Common myeloid progenitor, CD34-positive (primary cell): ENCODE measurements around the gene CELSR1.

Experiments
- CTCF ChIA-PET: fragments of 350-600 bp; sonication (Branson Sonifier 250); formaldehyde crosslinking; loops from one replicate; lab custom pipeline; 2021; ENCODE audit warnings: antibody characterized with exemption; lab: Charles Lee
- POLR2A ChIA-PET: fragments of 350-600 bp; sonication (Branson Sonifier 250); formaldehyde crosslinking; loops from one replicate; lab custom pipeline; 2021; ENCODE audit warnings: antibody characterized with exemption; lab: Charles Lee
- DNase-seq, 3 donors: peaks; one replicate each; pipeline versions ENCODE4 v3.0.0 to v3.0.0-alpha.2; 2013
- H3K27ac ChIP-seq, 2 experiments: 1 replicate in 1 of 2; 2 replicates in 1 of 2; pipeline ENCODE4 v1.7.0; 2013; ENCODE audit warnings: inconsistent platforms in 2 of 2, low read length in 2 of 2, mild to moderate bottlenecking in 2 of 2, low read depth in 1 of 2, moderate library complexity in 1 of 2; ENCODE audit not compliant: severe bottlenecking in 2 of 2, insufficient read depth in 1 of 2, poor library complexity in 1 of 2
- H3K27me3 ChIP-seq, 5 experiments: replicated peaks in 2 of 5; 1 replicate in 3 of 5; 2 replicates in 2 of 5; pipeline versions ENCODE4 v1.6.1 to v1.7.0; 2013; ENCODE audit warnings: low read length in 4 of 5, mild to moderate bottlenecking in 2 of 5, moderate library complexity in 2 of 5, inconsistent platforms in 1 of 5; ENCODE audit not compliant: insufficient read depth in 5 of 5, control insufficient read depth in 4 of 5
- H3K36me3 ChIP-seq, 4 experiments: 1 replicate in 2 of 4; 2 replicates in 2 of 4; pipeline versions ENCODE4 v1.6.1 to v1.7.0; 2013; ENCODE audit warnings: low read length in 3 of 4, control low read depth in 1 of 4, mild to moderate bottlenecking in 1 of 4; ENCODE audit not compliant: control insufficient read depth in 4 of 4, insufficient read depth in 4 of 4
- H3K4me1 ChIP-seq, 4 experiments: 1 replicate in 3 of 4; 2 replicates in 1 of 4; pipeline versions ENCODE4 v1.6.1 to v1.7.1; 2013; ENCODE audit warnings: low read length in 3 of 4, mild to moderate bottlenecking in 3 of 4, control low read depth in 1 of 4, inconsistent platforms in 1 of 4, moderate library complexity in 1 of 4; ENCODE audit not compliant: control insufficient read depth in 4 of 4, insufficient read depth in 4 of 4; ENCODE audit errors: control extremely low read depth in 1 of 4
- H3K4me3 ChIP-seq, 7 experiments: 1 replicate in 4 of 7; 2 replicates in 3 of 7; pipeline versions ENCODE4 v1.5.1 to v1.7.0; 2013; ENCODE audit warnings: mild to moderate bottlenecking in 7 of 7, low read length in 6 of 7, moderate library complexity in 6 of 7, inconsistent platforms in 2 of 7, low read depth in 2 of 7, control low read depth in 1 of 7; ENCODE audit not compliant: insufficient read depth in 4 of 7, control insufficient read depth in 1 of 7; ENCODE audit errors: extremely low read depth in 1 of 7
- H3K9me3 ChIP-seq, 5 experiments: 1 replicate in 4 of 5; 2 replicates in 1 of 5; pipeline versions ENCODE4 v1.6.1 to v1.7.1; 2013; ENCODE audit warnings: low read length in 4 of 5, mild to moderate bottlenecking in 2 of 5, inconsistent platforms in 1 of 5, low read depth in 1 of 5, moderate library complexity in 1 of 5; ENCODE audit not compliant: control insufficient read depth in 4 of 5, insufficient read depth in 2 of 5; ENCODE audit errors: control extremely low read depth in 1 of 5
- WGBS: methylation state at CpG from one replicate; pipeline ENCODE4 v1.1.5; 2013; ENCODE audit not compliant: insufficient coverage; 5-methylcytosine and 5-hydroxymethylcytosine counted together

The CELSR1 gene

DNA sequence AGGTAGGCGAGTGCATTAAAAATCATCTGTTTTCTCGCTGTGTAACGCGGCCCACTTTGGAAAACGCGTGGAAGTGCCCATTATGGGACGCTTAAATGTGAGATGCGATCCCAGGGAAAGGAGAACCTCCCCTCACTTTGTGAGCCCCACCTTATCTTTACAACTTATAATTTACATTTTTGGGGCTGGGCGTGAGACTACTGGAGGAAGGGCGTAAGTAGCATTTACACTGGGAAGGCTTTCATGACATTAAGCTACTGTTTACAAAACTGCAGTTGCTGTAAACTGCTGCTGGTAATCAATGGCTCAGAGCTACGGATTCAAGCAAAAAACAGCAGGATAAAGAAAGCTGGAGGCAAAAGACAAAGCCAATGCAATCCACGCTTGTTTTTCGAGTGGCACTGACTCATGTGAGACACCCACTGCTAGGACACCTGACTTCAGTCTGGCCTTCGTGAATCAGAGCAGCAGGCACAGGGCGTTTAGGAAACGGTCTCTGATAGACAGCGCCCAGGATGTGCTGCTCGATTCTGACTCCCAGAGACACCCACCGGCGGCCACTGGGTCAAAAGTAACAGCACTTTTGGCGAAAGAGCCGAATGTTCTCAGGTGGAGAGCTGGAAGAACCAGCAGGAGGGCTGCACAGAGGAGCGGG lies 123.6 kb downstream of the CELSR1 start:
- H3K4me3 ChIP-seq, result no peak overlapping the region
- no peak overlapping the region for H3K27ac ChIP-seq
- ChIA-PET POLR2A (no interaction called here), CTCF (no interaction called here)
- H3K27me3 ChIP-seq, result peaks cover 0 to 3% (median 2%) of the 10 kb centered on the region in 5 experiments
- 89% methylated on average over 21 of the region's 23 CpGs for WGBS
- no peaks in the 10 kb centered on the region for H3K36me3 ChIP-seq
- H3K9me3 ChIP-seq, result no peaks in the 10 kb centered on the region
- DNase-seq, result no peak
- peaks cover 0 to 3% (median under 1%) of the 10 kb centered on the region in 4 experiments for H3K4me1 ChIP-seq

- no peak for DNase-seq
- Histone ChIP-seq H3K36me3 (no peaks in the 10 kb centered on the region), H3K27me3 (peaks cover 0 to 3% (median 2%) of the 10 kb centered on the region in 5 experiments), H3K4me1 (peaks cover 0 to 3% (median under 1%) of the 10 kb centered on the region in 4 experiments), H3K27ac (no peak overlapping the region), H3K9me3 (no peaks in the 10 kb centered on the region), H3K4me3 (no peak overlapping the region)
- ChIA-PET CTCF (no interaction called here), POLR2A (no interaction called here)
- 98% methylated on average over 13 of the region's 13 CpGs for WGBS
Observed at GRCh38 chr22:46411347-46411746, 126.1 kb downstream of the CELSR1 start.

GRCh38 chr22:46410291-46410808 lies 127.1 kb downstream of the CELSR1 start:
- no peak overlapping the region for H3K27ac ChIP-seq
- CTCF ChIA-PET, result no interaction called here
- no peak overlapping the region for H3K4me3 ChIP-seq
- 96% methylated on average over 23 of the region's 28 CpGs for WGBS
- no peaks in the 10 kb centered on the region for H3K36me3 ChIP-seq
- DNase-seq, result no peak
- peaks cover 0 to 3% (median under 1%) of the 10 kb centered on the region in 4 experiments for H3K4me1 ChIP-seq
- no peaks in the 10 kb centered on the region for H3K9me3 ChIP-seq
- peaks cover 0 to 3% (median 2%) of the 10 kb centered on the region in 5 experiments for H3K27me3 ChIP-seq
- POLR2A ChIA-PET, result no interaction called here

GRCh38 chr22:46409631-46410210 lies 127.7 kb downstream of the CELSR1 start:
- H3K36me3 ChIP-seq, result no peaks in the 10 kb centered on the region
- ChIA-PET CTCF (no interaction called here), POLR2A (no interaction called here)
- no peak overlapping the region for H3K27ac ChIP-seq
- H3K4me3 ChIP-seq, result no peak overlapping the region
- no peaks in the 10 kb centered on the region for H3K9me3 ChIP-seq
- peaks cover 0 to 3% (median under 1%) of the 10 kb centered on the region in 4 experiments for H3K4me1 ChIP-seq
- 94% methylated on average over 35 of the region's 37 CpGs for WGBS
- peaks cover 0 to 3% (median 2%) of the 10 kb centered on the region in 5 experiments for H3K27me3 ChIP-seq
- DNase-seq, result no peak

- WGBS, result 94% methylated on average over 32 of the region's 41 CpGs
- CTCF ChIA-PET, result no interaction called here
Observed at GRCh38 chr22:46408568-46409506, 128.6 kb downstream of the CELSR1 start.

DNA sequence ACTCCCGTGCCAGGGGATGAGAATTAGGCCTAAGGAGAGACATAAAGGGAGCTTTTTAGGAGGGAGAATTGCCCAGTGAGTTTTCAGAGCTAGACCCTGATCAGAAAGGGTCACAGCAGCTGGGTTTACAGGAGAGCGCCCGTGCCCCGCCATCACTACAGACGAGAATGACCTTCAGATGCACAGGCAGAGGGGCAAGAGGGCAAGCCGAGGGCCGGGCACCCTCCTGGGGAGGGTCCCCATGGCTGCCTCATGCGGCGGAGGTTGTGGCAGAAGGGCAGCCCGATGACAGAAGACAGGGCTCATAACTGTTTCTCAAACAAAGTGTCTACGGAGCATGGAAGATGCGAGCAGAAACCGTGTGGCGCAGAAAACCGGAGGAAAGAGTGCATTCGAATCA lies 129.7 kb downstream of the CELSR1 start:
- 97% methylated on average over 16 of the region's 16 CpGs for WGBS

More at GRCh38 chr22:46408568-46409506, 128.6 kb downstream of the CELSR1 start:
- POLR2A ChIA-PET, result no interaction called here
- Histone ChIP-seq H3K4me3 (no peak overlapping the region), H3K27me3 (peaks cover 0 to 2% (median 0%) of the 10 kb centered on the region in 5 experiments), H3K36me3 (no peaks in the 10 kb centered on the region), H3K9me3 (no peaks in the 10 kb centered on the region), H3K27ac (no peak overlapping the region), H3K4me1 (no peaks in the 10 kb centered on the region)
- DNase-seq, result no peak

More for the DNA sequence above, 129.7 kb downstream of the CELSR1 start:
- H3K36me3 ChIP-seq, result no peaks in the 10 kb centered on the region
- H3K27me3 ChIP-seq, result no peaks in the 10 kb centered on the region
- H3K4me3 ChIP-seq, result no peak overlapping the region
- CTCF ChIA-PET, result no interaction called here
- no peaks in the 10 kb centered on the region for H3K4me1 ChIP-seq
- no peak overlapping the region for H3K27ac ChIP-seq
- H3K9me3 ChIP-seq, result no peaks in the 10 kb centered on the region
- DNase-seq, result no peak
- POLR2A ChIA-PET, result interaction anchor here (0.5 kb wide), 1 partner anchor 91 kb away, joined by 3 read pairs; no protein-coding TSS in a partner anchor
